GM12878 (cell line): Measurements from ENCODE around the gene RANBP17. TPM values are rescaled to one million over a fixed set of nuclear protein-coding genes. Genes with fewer than 3 reads are reported as not detected.

Experiments
- ATAC-seq: fragments of 200-7000 bp; cut with Tn5 transposase; 3 replicates; pipeline ENCODE4 v1.9.1; 2020; ENCODE audit warnings: mild to moderate bottlenecking, moderate library complexity
- BruUV-seq: library from RNA; stranded (reverse); fragments of 400-500 nt; replicated peaks from 2 replicates; lab custom pipeline; 2021; lab: Mats Ljungman, UMichigan
- CTCF ChIA-PET: fragments of 300-600 bp; sonication (Branson Sonifier 250); formaldehyde crosslinking; extraction: SDS; loops from one replicate; lab custom pipeline; 2021; ENCODE audit warnings: inconsistent platforms; lab: Yijun Ruan, JAX
- POLR2A ChIA-PET: fragments of 350-600 bp; formaldehyde crosslinking; extraction: SDS; loops from one replicate; lab custom pipeline; 2021; ENCODE audit warnings: inconsistent platforms; lab: Charles Lee
- RAD21 ChIA-PET: fragments of 300-600 bp; sonication (Branson Sonifier 250); formaldehyde crosslinking; loops from one replicate; lab custom pipeline; 2023; ENCODE audit warnings: antibody characterized with exemption; ENCODE audit not compliant: unreplicated experiment; lab: Charles Lee
- SMC1A ChIA-PET: fragments of 300-600 bp; sonication (Branson Sonifier 250); formaldehyde crosslinking; loops from one replicate; lab custom pipeline; 2023; ENCODE audit not compliant: unreplicated experiment, uncharacterized antibody; lab: Charles Lee
- DNase-seq: peaks from one replicate; pipeline ENCODE4 v3.0.0-alpha.2; 2011; ENCODE audit warnings: low read depth, low spot score
- FAIRE-seq: peaks from 3 replicates; lab custom pipeline; 2011; peaks lifted over from hg19 to GRCh38; lab: Jason Lieb, UNC
- H2AFZ ChIP-seq: 2 replicates; pipeline ENCODE4 v1.6.0; 2011; ENCODE audit warnings: low read depth, low read length, control low read depth; ENCODE audit not compliant: control insufficient read depth
- H3K27ac ChIP-seq: 2 replicates; pipeline ENCODE4 v1.5.1; 2011; ENCODE audit warnings: control low read depth; ENCODE audit not compliant: control insufficient read depth, insufficient read depth
- H3K27me3 ChIP-seq, 2 experiments: replicated peaks in 1 of 2; 2 replicates each; pipeline versions ENCODE4 v1.6.0 to v1.6.1; 2011; ENCODE audit warnings: low read length in 1 of 2; ENCODE audit not compliant: control insufficient read depth in 2 of 2, insufficient read depth in 2 of 2
- H3K36me3 ChIP-seq, 2 experiments: 2 replicates each; pipeline ENCODE4 v1.5.1; 2011; ENCODE audit warnings: low read length in 1 of 2; ENCODE audit not compliant: control insufficient read depth in 2 of 2, insufficient read depth in 2 of 2
- H3K4me1 ChIP-seq: 2 replicates; pipeline ENCODE4 v1.6.1; 2011; ENCODE audit warnings: mild to moderate bottlenecking, low read length, moderate library complexity, mixed read lengths; ENCODE audit not compliant: control insufficient read depth, insufficient read depth
- H3K4me2 ChIP-seq: 2 replicates; pipeline ENCODE4 v1.6.0; 2011; ENCODE audit warnings: control low read depth; ENCODE audit not compliant: control insufficient read depth, insufficient read depth
- H3K4me3 ChIP-seq: fragments of 200-600 bp; sonication (generic); 2 replicates; pipeline ENCODE4 v1.5.1; 2016
- H3K79me2 ChIP-seq: 2 replicates; pipeline ENCODE4 v1.6.0; 2011; ENCODE audit warnings: low read length; ENCODE audit not compliant: control insufficient read depth, insufficient read depth
- H3K9ac ChIP-seq: 2 replicates; pipeline ENCODE4 v1.8.0; 2011; ENCODE audit warnings: low read length, control low read depth, mixed read lengths; ENCODE audit not compliant: control insufficient read depth, insufficient read depth
- H3K9me3 ChIP-seq: replicated peaks from 3 replicates; pipeline ENCODE4 v1.5.1; 2011; ENCODE audit warnings: mild to moderate bottlenecking, low read length; ENCODE audit not compliant: control insufficient read depth, insufficient read depth
- H4K20me1 ChIP-seq: 2 replicates; pipeline ENCODE4 v1.6.0; 2011; ENCODE audit not compliant: control insufficient read depth, insufficient read depth
- ASH2L ChIP-seq: fragments of 300-600, 200-600 bp; sonication (generic); IDR thresholded peaks from 2 replicates; pipeline ENCODE4 v1.6.1; 2017; ENCODE audit warnings: low read depth, mild to moderate bottlenecking, borderline replicate concordance
- BHLHE40 ChIP-seq, 2 experiments: fragments of 450-650 bp in 1 of 2; IDR thresholded peaks; 2 replicates each; pipeline ENCODE4 v1.6.1; 2011 to 2017; ENCODE audit warnings: low read depth in 2 of 2, borderline replicate concordance in 1 of 2, improper control_type of control experiment in 1 of 2, low read length in 1 of 2, mild to moderate bottlenecking in 1 of 2
- E2F8 ChIP-seq: fragments of 450-650 bp; IDR thresholded peaks from 2 replicates; pipeline ENCODE4 v1.6.1; 2018; ENCODE audit warnings: mild to moderate bottlenecking, low read depth, moderate library complexity; ENCODE audit not compliant: partially characterized antibody
- TCF12 ChIP-seq: IDR thresholded peaks from 2 replicates; pipeline ENCODE4 v1.6.1; 2011; ENCODE audit warnings: low read depth, mild to moderate bottlenecking, low read length
- ZBED1 ChIP-seq: IDR thresholded peaks from 2 replicates; pipeline ENCODE4 v1.6.1; 2016; ENCODE audit warnings: borderline replicate concordance
- WGBS: methylation state at CpG from one replicate; pipeline ENCODE4 v1.1.6; 2016; ENCODE audit warnings: low lambda C conversion rate; ENCODE audit not compliant: insufficient replicate concordance, insufficient coverage; ENCODE audit errors: missing lambda C conversion rate; 5-methylcytosine and 5-hydroxymethylcytosine counted together
- in situ Hi-C: fragments of 300-500 bp; cut with MboI; formaldehyde crosslinking; loops from 9 replicates; pipeline ENCODE4 v1.14.3; 2018; ENCODE audit warnings: mixed read lengths
- intact Hi-C: fragments of 100-400 bp; cut with micrococcal nuclease; formaldehyde crosslinking; loops from one replicate; pipeline ENCODE4 v1.14.2; 2022; ENCODE audit not compliant: unreplicated experiment
- polyA plus RNA-seq, 11 experiments: library from polyadenylated mRNA; depleted of rRNA in 4 of 11; unstranded in 6 of 11; stranded (reverse) in 5 of 11; fragments of >200 nt; fragmentation: Nextera tagmentation in 4 of 11; fragmentation: Illumina TruSeq in 1 of 11; extraction: Ambion mirVana in 4 of 11; extraction: Trizol in 1 of 11; gene quantifications; 1 replicate in 1 of 11; 2 replicates in 10 of 11; pipeline versions ENCODE4 v1.2.1 to v1.2.3, GENCODE V29; 2011 to 2016; ENCODE audit warnings: inconsistent platforms in 2 of 11, missing spikeins in 2 of 11, low read depth in 1 of 11
- total RNA-seq, 4 experiments: library from RNA; depleted of rRNA in 3 of 4; stranded (reverse); fragments of >200 nt in 3 of 4; fragmentation: Illumina TruSeq in 1 of 4; extraction: Trizol in 1 of 4; gene quantifications; 2 replicates each; pipeline versions ENCODE4 v1.2.1 to v1.2.3, GENCODE V29; 2013 to 2021

Gene RANBP17
- total and polyA plus RNA-seq, 10 of the 15 experiments (the other 5 are each of a cell fraction or from before 2014, with no cell fraction given): 0.10 TPM; not detected in 9

GRCh38 chr5:170813231-170813630 lies 48.6 kb upstream of the RANBP17 start (continued):
- TF ChIP-seq ZBED1 (no peak), ASH2L (no peak), E2F8 (no peak), TCF12 (no peak)
- TF ChIP-seq, all 136 proteins: peak for 0

- no peak for ATAC-seq
- no peak for TF ChIP-seq BHLHE40 (IDR thresholded peaks at IDR 0.05; ENCODE audit: borderline replicate concordance in 1 of 2, low read depth in 2 of 2, low read length in 1 of 2)
- H3K79me2 ChIP-seq: no peaks in the 10 kb centered on the region
- H3K4me1 ChIP-seq: no peaks in the 10 kb centered on the region
- in situ Hi-C loops (no loop called here), intact Hi-C loops (no loop called here)
- no peak overlapping the region for H3K4me3 ChIP-seq
- 7% methylated on average over 3 of the region's 3 CpGs for WGBS
- H4K20me1 ChIP-seq: no peaks in the 10 kb centered on the region
- SMC1A ChIA-PET: no interaction called here
- RAD21 ChIA-PET: no interaction called here
- POLR2A ChIA-PET: no interaction called here
- H2AFZ ChIP-seq: no peak overlapping the region
- H3K9ac ChIP-seq: no peak overlapping the region
- H3K36me3 ChIP-seq: no peaks in the 10 kb centered on the region
- no peak for DNase-seq
- H3K27me3 ChIP-seq: no peaks in the 10 kb centered on the region
- H3K27ac ChIP-seq: no peak overlapping the region
- no peak for FAIRE-seq
- no TSS peak for BruUV-seq
- H3K9me3 ChIP-seq: no peaks in the 10 kb centered on the region
- H3K4me2 ChIP-seq: no peak overlapping the region
- CTCF ChIA-PET: no interaction called here
Observed at GRCh38 chr5:170817195-170817594, 44.6 kb upstream of the RANBP17 start.
